HL-60/S4 treated with phorbol 12-myristate 13-acetate at 8.2 ng/mL for 4 days and 3 days (cell line): Measurements from ENCODE around the gene MFF.

Experiments
- in situ Hi-C: fragments of 300-500 bp; cut with MboI; formaldehyde crosslinking; loops from 2 replicates; pipeline ENCODE4 v1.15.0; 2022; ENCODE audit warnings: low sequenced_read_pairs

Gene MFF

GRCh38 chr2:227404585-227405271 is 79.7 kb downstream of the MFF start:
- in situ Hi-C loops: no loop called here

- in situ Hi-C loops: no loop called here
Measured at GRCh38 chr2:227406177-227407031, 81.4 kb downstream of the MFF start.
